Inferior parietal cortex (tissue), 1 donor: ENCODE measurements around the gene KLRC4.
"Not testable (repeated sequence)": the region's sequence is repeated elsewhere in the genome, so short reads cannot be mapped to it uniquely, and the experiment has no call there.

Source experiments
- DNase-seq: peaks from one replicate; pipeline ENCODE4 v3.0.0-alpha.2; 2016; ENCODE audit errors: extremely low spot score

Gene KLRC4

GRCh38 chr12:10409392-10409791, at the start of gene KLRC4:
TSS of gene KLRC4 (minus strand) at chr12:10409757. CDS start at chr12:10409575, 182 bp downstream.
- DNase-seq, result no peak

- no peak for DNase-seq
These were observed 48.2 kb upstream of the KLRC4 start for GRCh38 chr12:10457760-10458159.

- no peak for DNase-seq
These were observed 47.3 kb upstream of the KLRC4 start for GRCh38 chr12:10456856-10457255.

GRCh38 chr12:10455766-10456165, 46.2 kb upstream of the KLRC4 start:
- no peak for DNase-seq

- DNase-seq, result no peak
These were observed 45.0 kb upstream of the KLRC4 start for GRCh38 chr12:10454531-10454930.

GRCh38 chr12:10453156-10453555, 43.6 kb upstream of the KLRC4 start, which contains the start of gene KLRC1:
TSS of gene KLRC1 (minus strand) at chr12:10453377. CDS start at chr12:10451156, 2,221 bp downstream.
- DNase-seq, result no peak

GRCh38 chr12:10448236-10448635, 38.7 kb upstream of the KLRC4 start:
- no peak for DNase-seq

- not testable (repeated sequence) for DNase-seq
These were observed 36.5 kb upstream of the KLRC4 start for GRCh38 chr12:10446052-10446451.

- DNase-seq, result not testable (repeated sequence)
These were observed 31.6 kb upstream of the KLRC4 start for GRCh38 chr12:10441144-10441543.

- not testable (repeated sequence) for DNase-seq
These were observed 30.2 kb upstream of the KLRC4 start for GRCh38 chr12:10439608-10440274.

- DNase-seq, result not testable (repeated sequence)
These were observed 28.0 kb upstream of the KLRC4 start for GRCh38 chr12:10437601-10438000.

GRCh38 chr12:10435816-10436215, 26.3 kb upstream of the KLRC4 start, which contains the start of gene KLRC2:
TSS of gene KLRC2 (minus strand) at chr12:10436010. CDS start at chr12:10435986, 24 bp downstream.
- DNase-seq, result peak; percentile 27

GRCh38 chr12:10430623-10431022, 21.1 kb upstream of the KLRC4 start:
- DNase-seq, result not testable (repeated sequence)

- DNase-seq, result not testable (repeated sequence)
These were observed 16.4 kb upstream of the KLRC4 start for GRCh38 chr12:10425938-10426337.

- not testable (repeated sequence) for DNase-seq
These were observed 14.8 kb upstream of the KLRC4 start for GRCh38 chr12:10424260-10424899.

GRCh38 chr12:10422159-10422558, 12.6 kb upstream of the KLRC4 start:
- DNase-seq, result not testable (repeated sequence)

- not testable (repeated sequence) for DNase-seq
These were observed 10.8 kb upstream of the KLRC4 start, which contains the start of gene KLRC3 for GRCh38 chr12:10420334-10420733. TSS of gene KLRC3 (minus strand) at chr12:10420595. CDS start at chr12:10420550, 45 bp downstream.

GRCh38 chr12:10408842-10409241, 715 bp downstream of the KLRC4 start:
- no peak for DNase-seq

GRCh38 chr12:10406725-10407124, 2.8 kb downstream of the KLRC4 start:
- no peak for DNase-seq

- no peak for DNase-seq
These were observed 4.3 kb downstream of the KLRC4 start for GRCh38 chr12:10405294-10405693.

GRCh38 chr12:10404798-10405197, 4.8 kb downstream of the KLRC4 start:
- no peak for DNase-seq

- DNase-seq, result no peak
These were observed 8.7 kb downstream of the KLRC4 start for GRCh38 chr12:10400829-10401228.

- DNase-seq, result no peak
These were observed 11.4 kb downstream of the KLRC4 start for GRCh38 chr12:10398168-10398567.
